D721Med (cell line): ENCODE measurements around the gene GNA15.

ENCODE experiments used
- DNase-seq: peaks from one replicate; pipeline ENCODE4 v3.0.0; 2011; ENCODE audit warnings: low spot score; ENCODE audit not compliant: insufficient read length
- FAIRE-seq: peaks from 2 replicates; lab custom pipeline; 2011; peaks lifted over from hg19 to GRCh38; lab: Jason Lieb, UNC
- CTCF ChIP-seq: IDR thresholded peaks from 2 replicates; pipeline ENCODE4 v1.5.1; 2012; ENCODE audit warnings: mild to moderate bottlenecking, control low read depth; ENCODE audit not compliant: insufficient read depth; ENCODE audit errors: missing control alignments

GNA15 gene

GRCh38 chr19:3157096-3157845 is 21.4 kb downstream of the GNA15 start:
- FAIRE-seq = no peak
- no peak for DNase-seq
- TF ChIP-seq CTCF = no peak

GRCh38 chr19:3159565-3159964 is 23.7 kb downstream of the GNA15 start:
- no peak for TF ChIP-seq CTCF
- FAIRE-seq = no peak
- DNase-seq = no peak

GRCh38 chr19:3160219-3160618 is 24.4 kb downstream of the GNA15 start:
- DNase-seq (no peak), FAIRE-seq (no peak)
- no peak for TF ChIP-seq CTCF

GRCh38 chr19:3161453-3161852 is 25.6 kb downstream of the GNA15 start:
- DNase-seq = no peak
- no peak for FAIRE-seq
- TF ChIP-seq CTCF = no peak

- no peak for TF ChIP-seq CTCF
- FAIRE-seq (no peak), DNase-seq (no peak)
Observed at GRCh38 chr19:3162418-3163229, 26.8 kb downstream of the GNA15 start.

- DNase-seq = peak; percentile 98
- no peak for FAIRE-seq
- peak; percentile 84 for TF ChIP-seq CTCF
Observed at GRCh38 chr19:3163230-3163886, 27.5 kb downstream of the GNA15 start.
